ENCODE data around the gene MICAL3.

Gene MICAL3

DNA sequence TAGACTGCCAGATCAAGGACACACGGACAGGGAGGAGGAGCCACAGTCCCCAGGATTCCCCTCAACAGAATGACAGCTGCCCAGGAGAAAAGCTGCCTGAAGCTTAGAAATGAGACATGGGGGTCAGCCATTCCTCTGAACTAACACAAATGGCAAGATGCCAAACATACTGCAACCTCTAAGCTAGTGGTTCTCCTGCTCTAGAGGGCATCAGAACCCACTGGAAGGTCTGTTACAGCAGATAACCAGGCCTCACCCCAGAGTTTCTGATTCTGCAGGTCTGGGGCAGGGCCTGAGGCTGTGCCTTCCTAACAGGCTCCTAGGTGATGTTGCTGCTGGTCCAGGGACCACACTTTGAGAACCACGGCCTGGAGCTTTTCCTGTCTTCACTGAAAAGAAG is 221.5 kb downstream of the MICAL3 start:
- no peak for DNase-seq (ENCODE audit: low read depth in 2 of 3, low spot score in 1 of 3)

DNA sequence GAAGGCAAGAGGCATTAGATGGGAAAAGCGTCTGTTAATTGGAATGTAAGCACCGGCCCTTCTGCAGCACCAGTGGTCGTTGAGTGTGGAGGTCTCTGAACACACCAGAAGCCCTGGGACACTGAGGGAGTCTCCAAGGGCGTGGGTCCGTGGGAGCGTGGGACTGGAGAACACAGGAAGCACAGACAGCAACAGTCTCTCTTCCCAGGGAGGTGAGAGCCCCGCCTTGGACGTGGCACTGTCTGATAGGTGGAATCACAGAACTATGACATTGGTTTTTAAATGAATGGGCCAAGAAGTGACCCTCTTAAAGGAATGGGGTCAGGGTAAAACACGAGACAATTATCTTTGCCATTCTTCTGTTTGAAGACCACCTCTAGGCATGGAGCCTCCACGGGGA is 221.9 kb downstream of the MICAL3 start:
- DNase-seq (ENCODE audit: low read depth in 2 of 3, low spot score in 1 of 3): no peak

- DNase-seq (ENCODE audit: low read depth in 2 of 3, low spot score in 1 of 3): no peak
Observed at GRCh38 chr22:17797721-17798559, 226.4 kb downstream of the MICAL3 start.

- DNase-seq (ENCODE audit: low read depth in 2 of 3, low spot score in 1 of 3): no peak
Observed at GRCh38 chr22:17796695-17797094, 227.7 kb downstream of the MICAL3 start.

DNA sequence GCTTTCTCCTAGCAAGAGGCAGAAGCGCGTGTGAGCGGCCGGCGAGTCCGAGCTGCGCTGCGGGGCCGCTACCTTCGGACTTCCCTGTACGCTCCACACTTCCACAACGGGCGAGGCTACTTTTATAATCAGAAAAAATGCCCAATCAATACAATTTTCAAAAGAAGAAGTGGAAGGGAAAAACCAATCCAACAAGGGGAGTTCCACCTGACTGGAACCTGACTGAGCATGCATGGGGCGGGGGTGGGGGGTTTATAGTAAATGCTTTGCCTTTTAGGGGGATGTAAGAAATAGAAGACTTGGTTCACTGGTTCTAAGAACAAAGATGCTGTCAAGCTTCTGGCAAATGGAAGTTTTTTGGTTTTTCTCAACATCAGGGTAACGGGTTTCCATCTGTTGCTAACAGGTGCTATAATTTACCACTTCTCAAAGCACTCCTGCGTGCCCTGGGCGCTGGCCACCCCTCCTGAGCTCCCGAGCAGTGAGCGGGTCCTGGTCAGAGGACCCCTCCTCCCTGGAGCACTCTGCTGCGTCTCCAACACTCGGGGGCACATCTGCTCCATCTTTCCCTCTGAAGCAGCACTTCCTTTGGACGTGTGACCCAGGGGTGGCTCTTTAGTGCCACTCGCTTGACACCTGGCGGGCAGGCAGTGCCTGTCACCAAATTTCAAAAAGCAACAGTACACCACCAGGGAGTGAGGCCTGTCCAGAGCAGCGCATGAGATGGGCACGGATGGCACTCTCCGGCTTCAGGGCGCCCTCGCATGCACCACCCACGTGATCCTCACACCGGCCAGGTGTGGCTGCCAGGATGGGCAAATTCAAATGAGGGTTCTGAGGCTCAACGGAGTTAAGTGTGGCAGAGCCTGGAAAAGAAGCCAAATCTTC is 228.5 kb downstream of the MICAL3 start:
- no peak for DNase-seq (ENCODE audit: low read depth in 2 of 3, low spot score in 1 of 3)

DNA sequence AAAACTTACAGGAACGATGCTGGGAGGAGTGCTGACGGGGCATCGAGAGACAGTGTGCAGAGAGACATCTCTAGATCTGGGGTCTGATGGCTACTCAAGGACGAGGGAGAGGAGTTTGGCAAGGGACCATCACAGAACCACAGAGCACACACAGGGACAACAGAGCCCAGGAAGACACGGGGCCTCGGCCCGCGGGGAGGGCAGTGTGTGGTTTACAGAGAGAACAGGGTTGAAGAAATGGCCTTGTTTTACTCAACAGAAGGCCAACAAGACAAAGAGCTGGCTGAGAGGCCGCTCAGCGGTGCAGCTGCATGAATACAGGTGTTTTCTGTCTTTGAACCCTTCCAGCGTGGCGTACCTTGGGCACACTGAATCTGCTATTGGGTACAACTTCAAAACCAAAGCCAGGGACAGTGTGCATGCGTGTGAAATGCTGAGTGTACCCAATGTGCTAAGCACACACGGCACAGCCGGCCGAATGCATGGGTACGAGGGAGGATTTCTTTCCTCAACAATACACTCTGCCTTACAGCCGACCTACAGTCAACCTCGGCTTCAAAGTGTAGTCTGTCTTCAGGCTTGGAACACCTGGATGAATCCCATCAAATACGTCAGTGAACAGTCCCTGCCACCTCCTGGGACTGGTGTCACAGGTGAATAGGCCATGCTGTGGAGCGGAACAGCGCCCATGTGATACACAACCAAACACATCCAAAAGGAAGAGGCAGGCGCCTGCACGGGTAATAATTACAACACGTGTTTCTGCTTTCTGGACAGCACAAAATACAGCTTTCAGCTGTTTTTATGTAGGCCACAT is 229.4 kb downstream of the MICAL3 start:
- no peak for DNase-seq (ENCODE audit: low read depth in 2 of 3, low spot score in 1 of 3)

- no peak for DNase-seq (ENCODE audit: low read depth in 2 of 3, low spot score in 1 of 3)
Observed at GRCh38 chr22:17792854-17793434, 231.4 kb downstream of the MICAL3 start.

DNA sequence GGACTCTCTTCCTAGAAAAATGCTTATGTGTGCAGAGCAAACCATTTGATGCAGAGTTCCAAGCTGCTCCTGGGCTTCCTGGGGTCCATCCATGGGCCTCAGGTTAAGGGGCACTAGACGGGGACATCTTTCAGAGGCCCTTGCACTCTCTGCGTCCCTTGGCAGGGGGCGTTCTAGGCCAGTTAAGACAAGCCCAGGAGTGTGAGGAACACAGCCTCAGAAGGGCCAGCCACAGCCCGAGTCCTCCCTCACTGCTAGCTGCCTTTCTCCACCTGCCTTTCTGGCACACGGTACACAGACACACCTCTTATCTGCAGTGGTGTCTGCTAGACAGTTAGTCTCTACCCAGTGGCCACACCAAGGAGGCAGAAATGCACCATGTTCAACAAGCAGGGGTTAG is 232.1 kb downstream of the MICAL3 start:
- no peak for DNase-seq (ENCODE audit: low read depth in 2 of 3, low spot score in 1 of 3)

GRCh38 chr22:17791196-17791595 is 233.2 kb downstream of the MICAL3 start:
- DNase-seq (ENCODE audit: low read depth in 2 of 3, low spot score in 1 of 3): no peak

DNA sequence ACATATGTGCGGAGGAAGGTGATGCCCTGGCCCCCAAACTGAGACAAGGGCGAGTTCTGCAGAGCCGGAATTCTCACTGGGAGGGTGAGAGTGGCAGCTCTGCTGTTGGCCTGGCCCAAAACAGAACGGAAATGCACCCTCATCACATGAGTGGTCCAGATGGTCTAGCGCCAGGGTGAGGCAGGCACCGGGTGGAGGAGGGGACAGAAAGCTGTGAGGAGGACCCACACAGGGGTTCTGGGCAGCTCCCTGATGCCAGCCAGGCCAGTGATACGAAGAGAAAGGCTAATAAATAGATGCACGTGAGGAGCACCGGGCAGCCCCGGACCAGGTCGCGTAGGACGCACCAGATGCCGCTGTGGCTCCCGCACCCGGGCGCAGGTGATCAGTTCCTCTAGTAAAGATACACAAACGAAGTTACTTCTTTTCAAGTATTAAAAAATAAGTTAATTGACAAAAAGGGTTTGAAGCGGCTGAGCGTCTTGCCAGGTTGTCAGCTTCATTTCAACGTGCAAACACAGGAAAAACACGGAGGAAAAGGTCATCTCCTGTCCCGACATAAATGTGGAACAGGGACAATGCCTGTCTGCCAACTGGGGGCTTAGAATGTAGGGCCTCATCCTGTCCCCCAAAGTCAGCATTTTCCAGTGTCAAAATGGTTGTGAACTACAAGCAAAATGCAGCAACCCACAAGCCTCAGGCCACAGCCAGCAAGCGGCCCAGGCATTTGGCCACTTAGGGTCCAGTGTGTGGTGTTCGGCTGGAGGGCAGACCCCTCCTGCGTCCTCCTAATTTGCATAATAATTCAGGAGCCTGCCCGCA is 234.8 kb downstream of the MICAL3 start:
- no peak for DNase-seq (ENCODE audit: low read depth in 2 of 3, low spot score in 1 of 3)

DNA sequence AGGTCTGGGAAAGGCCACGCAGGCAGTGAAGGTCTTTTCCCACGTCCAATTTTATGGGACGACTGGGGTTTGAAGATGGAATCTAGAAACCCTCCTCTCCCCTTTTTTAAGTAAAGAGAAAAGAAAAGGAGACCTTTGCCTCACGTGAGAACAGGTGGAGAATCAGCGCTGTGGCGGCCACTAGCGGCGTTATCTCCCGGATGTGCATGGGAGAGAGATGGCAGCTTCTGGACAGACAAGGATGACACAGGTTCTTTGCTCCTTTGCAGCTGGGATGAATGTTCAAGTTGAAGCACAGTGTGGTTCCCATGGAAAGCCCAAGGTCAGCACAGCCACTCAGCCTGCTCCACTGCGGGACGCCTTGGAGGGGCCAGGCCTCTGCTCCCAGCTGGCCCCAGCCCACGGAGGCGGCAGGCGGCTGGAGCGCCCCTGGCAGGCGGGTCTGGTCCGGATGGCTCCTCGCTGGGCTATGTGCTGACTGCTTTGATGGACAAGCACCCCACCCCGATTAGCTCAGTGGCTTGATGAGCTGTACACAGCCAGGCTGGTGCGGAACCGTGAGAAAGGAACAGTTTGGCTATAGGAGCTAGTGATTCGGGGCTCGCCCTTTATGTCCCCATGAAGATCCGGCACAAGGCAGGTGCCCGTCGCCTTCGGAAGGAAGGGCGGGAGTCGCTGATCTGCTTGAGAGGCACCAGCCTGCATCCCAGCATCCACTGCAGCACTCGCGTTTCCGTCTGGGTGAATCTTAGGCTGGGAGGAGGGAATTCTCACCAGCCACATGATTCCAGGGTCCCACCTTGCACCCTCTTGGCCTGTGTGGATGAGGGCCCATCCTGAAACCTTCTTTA is 235.6 kb downstream of the MICAL3 start:
- no peak for DNase-seq (ENCODE audit: low read depth in 2 of 3, low spot score in 1 of 3)

DNA sequence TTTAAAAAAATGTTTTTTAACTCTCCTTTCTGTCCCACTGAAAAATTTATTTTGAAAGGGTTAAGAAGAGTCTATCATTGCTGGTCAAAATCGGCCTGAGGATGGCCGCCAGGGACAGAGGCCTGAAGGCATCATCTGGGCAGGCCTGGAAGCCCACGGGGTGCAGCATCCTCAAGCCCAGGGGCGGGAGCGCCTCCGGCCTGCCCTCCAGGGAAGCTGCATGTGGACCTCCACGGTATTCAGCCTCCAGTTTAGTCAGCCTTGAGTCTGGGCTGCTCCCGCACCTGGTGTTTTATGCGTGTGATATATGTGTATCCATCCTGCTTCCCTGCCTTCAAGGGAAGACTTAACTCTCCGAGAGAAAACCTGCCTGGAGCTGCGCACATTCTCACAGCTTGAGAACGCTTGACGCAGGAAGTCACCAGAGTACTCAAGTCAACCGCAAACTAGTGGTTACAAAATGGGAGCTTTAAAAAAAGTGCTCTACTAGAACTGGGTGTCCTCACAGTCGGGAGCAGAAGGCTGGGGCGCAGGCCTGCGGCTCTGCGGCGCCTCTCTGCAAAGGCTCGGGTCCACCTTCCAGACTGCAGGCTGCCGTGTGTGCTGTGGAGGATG is 236.5 kb downstream of the MICAL3 start:
- no peak for DNase-seq (ENCODE audit: low read depth in 2 of 3, low spot score in 1 of 3)

DNA sequence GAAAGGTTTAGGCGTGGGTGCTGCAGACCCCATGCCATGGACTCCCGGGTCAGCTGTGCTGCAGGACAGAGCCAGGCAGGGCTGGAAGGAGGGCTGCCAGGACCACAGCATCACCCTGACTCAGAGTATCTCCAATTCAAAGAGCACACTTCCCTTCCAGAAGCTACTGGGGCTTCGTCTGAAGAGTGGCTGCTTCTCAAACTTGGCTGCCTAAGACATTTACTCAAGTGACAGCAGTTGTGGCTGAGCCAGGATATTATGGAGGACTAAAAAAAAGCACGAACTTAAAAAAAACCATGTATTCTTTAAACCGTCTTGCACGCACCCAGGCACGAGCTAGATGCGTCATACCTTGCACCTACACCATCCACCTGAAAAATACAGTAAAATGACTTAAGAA is 237.1 kb downstream of the MICAL3 start:
- DNase-seq (ENCODE audit: low read depth in 2 of 3, low spot score in 1 of 3): no peak

GRCh38 chr22:17786435-17787161 is 237.8 kb downstream of the MICAL3 start:
- no peak for DNase-seq (ENCODE audit: low read depth in 2 of 3, low spot score in 1 of 3)

- DNase-seq (ENCODE audit: low read depth in 2 of 3, low spot score in 1 of 3): peak; percentile 48 to 72 (median 67)
Observed at GRCh38 chr22:17785185-17786184, 238.9 kb downstream of the MICAL3 start.

DNA sequence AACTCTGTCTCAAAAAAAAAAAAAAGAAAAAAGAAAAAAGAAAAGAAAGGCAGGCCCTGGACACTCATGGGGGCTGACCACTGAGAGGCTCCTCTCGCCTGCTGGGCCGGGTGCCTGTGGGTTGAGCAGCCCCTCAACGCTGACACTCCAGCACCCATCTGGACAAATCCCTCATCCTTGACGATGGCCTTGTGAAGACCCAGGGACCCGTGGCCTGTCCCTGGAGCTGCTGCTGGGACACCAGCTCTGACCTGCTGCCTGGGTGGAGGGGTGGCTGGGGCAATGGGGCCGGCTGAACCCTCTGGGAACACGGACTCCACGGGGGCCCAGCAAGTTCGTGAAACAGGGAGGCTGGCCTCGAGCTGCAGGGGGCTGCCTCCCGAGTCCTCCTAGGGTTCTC is 239.6 kb downstream of the MICAL3 start:
- DNase-seq (ENCODE audit: low read depth in 2 of 3, low spot score in 1 of 3): no peak

Measured in stimulated activated CD4-positive, alpha-beta T cell treated with anti-CD3 and anti-CD28 coated beads, Interleukin-12 subunit alpha, Interleukin-12 subunit beta, amount 100 ng/mL, for 48 hours (primary cell).